Measurements from ENCODE around the gene CAMK2A.

DNA sequence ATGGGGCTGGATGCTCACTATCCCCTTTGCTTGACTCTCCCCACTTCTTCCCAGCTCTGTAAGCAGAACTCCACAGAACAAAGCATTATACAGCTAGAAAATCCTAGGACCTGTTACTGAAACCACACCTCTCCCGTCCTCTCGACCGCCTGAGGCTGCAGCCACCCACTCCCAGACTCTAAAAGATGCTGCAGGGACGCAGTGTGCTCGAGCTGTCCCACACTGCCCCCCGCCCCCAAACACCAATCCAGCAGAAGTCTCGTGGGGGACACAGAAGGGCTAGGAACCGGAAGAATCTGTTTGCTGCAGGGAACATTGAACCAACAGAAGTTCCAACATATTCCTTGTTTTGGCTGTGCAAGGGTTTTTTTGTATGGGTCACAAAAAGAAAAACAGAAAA is 7.6 kb downstream of the CAMK2A start:
- TF ChIP-seq POLR2A (IDR thresholded peaks at IDR 0.05): no peak
- TF ChIP-seq, protein P1, sequence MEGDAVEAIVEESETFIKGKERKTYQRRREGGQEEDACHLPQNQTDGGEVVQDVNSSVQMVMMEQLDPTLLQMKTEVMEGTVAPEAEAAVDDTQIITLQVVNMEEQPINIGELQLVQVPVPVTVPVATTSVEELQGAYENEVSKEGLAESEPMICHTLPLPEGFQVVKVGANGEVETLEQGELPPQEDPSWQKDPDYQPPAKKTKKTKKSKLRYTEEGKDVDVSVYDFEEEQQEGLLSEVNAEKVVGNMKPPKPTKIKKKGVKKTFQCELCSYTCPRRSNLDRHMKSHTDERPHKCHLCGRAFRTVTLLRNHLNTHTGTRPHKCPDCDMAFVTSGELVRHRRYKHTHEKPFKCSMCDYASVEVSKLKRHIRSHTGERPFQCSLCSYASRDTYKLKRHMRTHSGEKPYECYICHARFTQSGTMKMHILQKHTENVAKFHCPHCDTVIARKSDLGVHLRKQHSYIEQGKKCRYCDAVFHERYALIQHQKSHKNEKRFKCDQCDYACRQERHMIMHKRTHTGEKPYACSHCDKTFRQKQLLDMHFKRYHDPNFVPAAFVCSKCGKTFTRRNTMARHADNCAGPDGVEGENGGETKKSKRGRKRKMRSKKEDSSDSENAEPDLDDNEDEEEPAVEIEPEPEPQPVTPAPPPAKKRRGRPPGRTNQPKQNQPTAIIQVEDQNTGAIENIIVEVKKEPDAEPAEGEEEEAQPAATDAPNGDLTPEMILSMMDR (IDR thresholded peaks at IDR 0.05): no peak
